Testis (tissue), 2 donors: ENCODE data around the gene COL9A3.

ENCODE experiments used
- POLR2A ChIP-seq: fragments of 450-650 bp; IDR thresholded peaks from one replicate; pipeline ENCODE4 v1.6.1; 2017; ENCODE audit warnings: antibody characterized with exemption, mild to moderate bottlenecking, moderate library complexity
- TF ChIP-seq, protein P1 (sequence below), 3 experiments: fragments of 450-650 bp in 2 of 3; fragments of 200-600 bp in 1 of 3; sonication (generic) in 1 of 3; IDR thresholded peaks; one replicate each; pipeline ENCODE4 v1.5.1; 2016 to 2019; ENCODE audit warnings: antibody characterized with exemption in 3 of 3, mild to moderate bottlenecking in 2 of 3, moderate library complexity in 1 of 3

DNA sequence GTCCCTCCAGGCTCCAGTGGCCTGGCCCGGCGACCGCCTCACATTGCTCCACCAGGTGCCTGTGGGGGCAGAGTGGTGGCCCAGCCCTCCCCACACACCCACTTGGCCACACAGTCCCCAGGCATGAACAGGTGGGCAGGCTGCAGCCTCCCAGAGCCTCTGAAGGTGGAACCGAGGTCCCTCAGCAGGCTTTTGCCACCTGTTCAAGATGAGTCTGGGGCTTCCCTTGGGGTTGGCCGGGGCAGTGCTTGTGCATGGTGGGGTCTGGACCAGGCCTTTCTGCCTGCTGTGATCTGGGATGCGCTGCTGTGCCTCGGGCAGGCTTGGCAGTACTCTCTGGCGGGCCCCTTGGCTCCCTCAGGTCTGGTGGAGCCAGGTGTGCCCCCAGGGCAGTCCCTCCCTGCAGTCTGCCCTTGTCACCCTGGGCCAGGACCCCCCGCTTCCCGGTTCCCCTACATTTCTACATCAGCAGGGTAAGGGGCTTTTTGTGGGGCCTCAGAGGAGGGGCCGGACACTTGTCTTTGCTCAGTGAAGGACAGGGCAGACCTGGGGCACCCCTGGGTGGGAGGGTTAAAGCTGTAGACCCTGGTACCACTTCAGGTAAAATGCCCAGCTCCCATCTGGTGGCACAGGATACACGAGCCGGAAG lies 2.7 kb upstream of the COL9A3 start:
- TF ChIP-seq, protein P1, sequence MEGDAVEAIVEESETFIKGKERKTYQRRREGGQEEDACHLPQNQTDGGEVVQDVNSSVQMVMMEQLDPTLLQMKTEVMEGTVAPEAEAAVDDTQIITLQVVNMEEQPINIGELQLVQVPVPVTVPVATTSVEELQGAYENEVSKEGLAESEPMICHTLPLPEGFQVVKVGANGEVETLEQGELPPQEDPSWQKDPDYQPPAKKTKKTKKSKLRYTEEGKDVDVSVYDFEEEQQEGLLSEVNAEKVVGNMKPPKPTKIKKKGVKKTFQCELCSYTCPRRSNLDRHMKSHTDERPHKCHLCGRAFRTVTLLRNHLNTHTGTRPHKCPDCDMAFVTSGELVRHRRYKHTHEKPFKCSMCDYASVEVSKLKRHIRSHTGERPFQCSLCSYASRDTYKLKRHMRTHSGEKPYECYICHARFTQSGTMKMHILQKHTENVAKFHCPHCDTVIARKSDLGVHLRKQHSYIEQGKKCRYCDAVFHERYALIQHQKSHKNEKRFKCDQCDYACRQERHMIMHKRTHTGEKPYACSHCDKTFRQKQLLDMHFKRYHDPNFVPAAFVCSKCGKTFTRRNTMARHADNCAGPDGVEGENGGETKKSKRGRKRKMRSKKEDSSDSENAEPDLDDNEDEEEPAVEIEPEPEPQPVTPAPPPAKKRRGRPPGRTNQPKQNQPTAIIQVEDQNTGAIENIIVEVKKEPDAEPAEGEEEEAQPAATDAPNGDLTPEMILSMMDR (IDR thresholded peaks at IDR 0.05): no peak
- TF ChIP-seq POLR2A: no peak
